HG03039 (cell line): ENCODE data around the gene VOPP1.

Experiments used
- ATAC-seq: cut with Tn5 transposase; IDR thresholded peaks from one replicate; pipeline ENCODE4 v1.9.1; 2021; ENCODE audit warnings: mild to moderate bottlenecking, moderate library complexity; ENCODE audit not compliant: unreplicated experiment

The VOPP1 gene

GRCh38 chr7:55533050-55533728, 39.1 kb downstream of the VOPP1 start:
- peak; percentile 39 for ATAC-seq

GRCh38 chr7:55532150-55532917, 40.0 kb downstream of the VOPP1 start:
- no peak for ATAC-seq

- no peak for ATAC-seq
Measured at GRCh38 chr7:55531536-55531935, 40.8 kb downstream of the VOPP1 start.

GRCh38 chr7:55527307-55527706, 45.0 kb downstream of the VOPP1 start:
- no peak for ATAC-seq

- peak; percentile 44 for ATAC-seq
Measured at GRCh38 chr7:55526770-55527169, 45.5 kb downstream of the VOPP1 start.

- no peak for ATAC-seq
Measured at GRCh38 chr7:55526329-55526728, 46.0 kb downstream of the VOPP1 start.

- ATAC-seq: no peak
Measured at GRCh38 chr7:55524558-55525310, 47.6 kb downstream of the VOPP1 start.

- no peak for ATAC-seq
Measured at GRCh38 chr7:55523366-55523765, 48.9 kb downstream of the VOPP1 start.

GRCh38 chr7:55521917-55522902, 50.1 kb downstream of the VOPP1 start:
- no peak for ATAC-seq

GRCh38 chr7:55521512-55521911, 50.8 kb downstream of the VOPP1 start:
- ATAC-seq: no peak

GRCh38 chr7:55520426-55521140, 51.7 kb downstream of the VOPP1 start:
- ATAC-seq: no peak

GRCh38 chr7:55518836-55519235, 53.5 kb downstream of the VOPP1 start:
- no peak for ATAC-seq

- no peak for ATAC-seq
Measured at GRCh38 chr7:55517936-55518689, 54.2 kb downstream of the VOPP1 start.

GRCh38 chr7:55517191-55517633, 55.1 kb downstream of the VOPP1 start:
- ATAC-seq: peak; percentile 64

GRCh38 chr7:55516409-55516808, 55.9 kb downstream of the VOPP1 start:
- ATAC-seq: no peak

- ATAC-seq: peak; percentile 32
Measured at GRCh38 chr7:55515569-55516279, 56.6 kb downstream of the VOPP1 start.

- no peak for ATAC-seq
Measured at GRCh38 chr7:55514546-55515265, 57.6 kb downstream of the VOPP1 start.

- ATAC-seq: peak; percentile 26
Measured at GRCh38 chr7:55513868-55514267, 58.4 kb downstream of the VOPP1 start.
